Right lobe of liver (tissue), 4 donors: ENCODE data around the gene ERV3-1.

ENCODE experiments used
- POLR2A ChIP-seq: fragments of 450-650 bp; IDR thresholded peaks from one replicate; pipeline ENCODE4 v1.6.1; 2017; ENCODE audit warnings: antibody characterized with exemption, mild to moderate bottlenecking
- TF ChIP-seq, protein P1 (sequence below), 4 donors: fragments of 200-600 bp in 3 of 4; fragments of 450-650 bp in 1 of 4; IDR thresholded peaks; one replicate each; pipeline versions ENCODE4 v1.5.1 to v1.8.0; 2016 to 2022; ENCODE audit warnings: antibody characterized with exemption in 4 of 4, mild to moderate bottlenecking in 2 of 4
- donor health status: DM: no; HTN: no; CAD: no.
- donor health status: DM: no; HTN: no; CAD: no.
- donor health status: DM: no; HTN: yes; CAD: no.

- TF ChIP-seq, protein P1, sequence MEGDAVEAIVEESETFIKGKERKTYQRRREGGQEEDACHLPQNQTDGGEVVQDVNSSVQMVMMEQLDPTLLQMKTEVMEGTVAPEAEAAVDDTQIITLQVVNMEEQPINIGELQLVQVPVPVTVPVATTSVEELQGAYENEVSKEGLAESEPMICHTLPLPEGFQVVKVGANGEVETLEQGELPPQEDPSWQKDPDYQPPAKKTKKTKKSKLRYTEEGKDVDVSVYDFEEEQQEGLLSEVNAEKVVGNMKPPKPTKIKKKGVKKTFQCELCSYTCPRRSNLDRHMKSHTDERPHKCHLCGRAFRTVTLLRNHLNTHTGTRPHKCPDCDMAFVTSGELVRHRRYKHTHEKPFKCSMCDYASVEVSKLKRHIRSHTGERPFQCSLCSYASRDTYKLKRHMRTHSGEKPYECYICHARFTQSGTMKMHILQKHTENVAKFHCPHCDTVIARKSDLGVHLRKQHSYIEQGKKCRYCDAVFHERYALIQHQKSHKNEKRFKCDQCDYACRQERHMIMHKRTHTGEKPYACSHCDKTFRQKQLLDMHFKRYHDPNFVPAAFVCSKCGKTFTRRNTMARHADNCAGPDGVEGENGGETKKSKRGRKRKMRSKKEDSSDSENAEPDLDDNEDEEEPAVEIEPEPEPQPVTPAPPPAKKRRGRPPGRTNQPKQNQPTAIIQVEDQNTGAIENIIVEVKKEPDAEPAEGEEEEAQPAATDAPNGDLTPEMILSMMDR (IDR thresholded peaks at IDR 0.05): no peak
- TF ChIP-seq POLR2A: no peak
These were observed 9.2 kb downstream of the ERV3-1 start for GRCh38 chr7:64997164-64997908.
